Measurements from ENCODE around the gene LRRK1.

DNA sequence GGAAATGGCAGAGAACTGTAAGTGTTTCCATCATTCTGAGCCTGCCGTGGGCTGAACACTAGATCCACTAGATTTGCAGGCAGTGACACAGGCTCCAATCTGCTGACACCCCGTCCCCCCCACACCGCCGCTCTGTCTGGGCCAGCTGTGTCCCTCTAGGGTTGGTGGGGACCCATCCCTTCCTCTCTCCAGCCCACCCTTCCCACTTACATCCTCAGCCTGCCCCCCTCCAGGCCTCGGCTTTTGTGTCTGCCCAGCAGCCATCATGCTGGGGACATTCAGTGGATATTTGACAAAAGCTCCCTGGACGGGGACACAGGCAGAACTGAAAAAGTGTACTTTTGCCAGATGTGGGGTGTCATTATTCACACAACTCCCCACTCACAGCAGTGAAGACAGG lies 10.7 kb upstream of the LRRK1 start:
- TF ChIP-seq, protein P1, sequence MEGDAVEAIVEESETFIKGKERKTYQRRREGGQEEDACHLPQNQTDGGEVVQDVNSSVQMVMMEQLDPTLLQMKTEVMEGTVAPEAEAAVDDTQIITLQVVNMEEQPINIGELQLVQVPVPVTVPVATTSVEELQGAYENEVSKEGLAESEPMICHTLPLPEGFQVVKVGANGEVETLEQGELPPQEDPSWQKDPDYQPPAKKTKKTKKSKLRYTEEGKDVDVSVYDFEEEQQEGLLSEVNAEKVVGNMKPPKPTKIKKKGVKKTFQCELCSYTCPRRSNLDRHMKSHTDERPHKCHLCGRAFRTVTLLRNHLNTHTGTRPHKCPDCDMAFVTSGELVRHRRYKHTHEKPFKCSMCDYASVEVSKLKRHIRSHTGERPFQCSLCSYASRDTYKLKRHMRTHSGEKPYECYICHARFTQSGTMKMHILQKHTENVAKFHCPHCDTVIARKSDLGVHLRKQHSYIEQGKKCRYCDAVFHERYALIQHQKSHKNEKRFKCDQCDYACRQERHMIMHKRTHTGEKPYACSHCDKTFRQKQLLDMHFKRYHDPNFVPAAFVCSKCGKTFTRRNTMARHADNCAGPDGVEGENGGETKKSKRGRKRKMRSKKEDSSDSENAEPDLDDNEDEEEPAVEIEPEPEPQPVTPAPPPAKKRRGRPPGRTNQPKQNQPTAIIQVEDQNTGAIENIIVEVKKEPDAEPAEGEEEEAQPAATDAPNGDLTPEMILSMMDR (IDR thresholded peaks at IDR 0.05), result no peak
- no peak for TF ChIP-seq EP300 (IDR thresholded peaks at IDR 0.05; ENCODE audit: low read depth)
- TF ChIP-seq POLR2AphosphoS5 (IDR thresholded peaks at IDR 0.05), result no peak

Measured in transverse colon (tissue), 4 donors.